NT2/D1 (cell line): ENCODE measurements around the gene COIL.

Experiments used
- DNase-seq: peaks from one replicate; pipeline ENCODE4 v3.0.0-alpha.2; 2011; ENCODE audit warnings: low read depth, low spot score
- H3K27me3 ChIP-seq: 2 replicates; pipeline ENCODE4 v1.6.0; 2011; ENCODE audit warnings: mild to moderate bottlenecking; ENCODE audit not compliant: insufficient read length, insufficient read depth
- H3K36me3 ChIP-seq: 2 replicates; pipeline ENCODE4 v1.6.1; 2011; ENCODE audit warnings: mild to moderate bottlenecking, low read length, mixed read lengths; ENCODE audit not compliant: insufficient read depth, insufficient read length
- H3K4me1 ChIP-seq: 2 replicates; pipeline ENCODE4 v1.5.1; 2011; ENCODE audit not compliant: insufficient read depth, insufficient read length
- H3K4me3 ChIP-seq: 2 replicates; pipeline ENCODE4 v1.5.1; 2011; ENCODE audit warnings: low read depth; ENCODE audit not compliant: insufficient read length
- H3K9ac ChIP-seq: 2 replicates; pipeline ENCODE4 v1.6.0; 2011; ENCODE audit warnings: low read depth; ENCODE audit not compliant: insufficient read length
- H3K9me3 ChIP-seq: 2 replicates; pipeline ENCODE4 v1.5.1; 2011; ENCODE audit warnings: mild to moderate bottlenecking, low read length; ENCODE audit not compliant: insufficient read depth
- SUZ12 ChIP-seq: IDR thresholded peaks from 2 replicates; pipeline ENCODE4 v1.6.1; 2011; ENCODE audit not compliant: insufficient read length, insufficient read depth; ENCODE audit errors: extremely low read depth
- YY1 ChIP-seq: IDR thresholded peaks from 2 replicates; pipeline ENCODE4 v1.6.1; 2011; ENCODE audit not compliant: insufficient read length, insufficient read depth
- ZNF274 ChIP-seq: IDR thresholded peaks from 2 replicates; pipeline ENCODE4 v1.6.1; 2011; ENCODE audit warnings: mild to moderate bottlenecking, low read depth, low read length

COIL gene

GRCh38 chr17:56912105-56912999, 48.5 kb downstream of the COIL start:
- Histone ChIP-seq H3K9me3 (peaks cover 4% of the 10 kb centered on the region; the same call in 1 of the 2 replicates), H3K27me3 (peaks cover 49% of the 10 kb centered on the region), H3K9ac (peak overlapping the region; percentile 8), H3K4me3 (no peak overlapping the region), H3K4me1 (peaks cover 2% of the 10 kb centered on the region), H3K36me3 (peaks cover 6% of the 10 kb centered on the region)
- DNase-seq, result no peak
- TF ChIP-seq YY1 (no peak), SUZ12 (no peak), ZNF274 (no peak)

GRCh38 chr17:56910509-56911235, 50.2 kb downstream of the COIL start:
- H3K4me1 ChIP-seq, result peaks cover 2% of the 10 kb centered on the region
- no peak for DNase-seq
- H3K9ac ChIP-seq, result no peak overlapping the region
- no peak overlapping the region for H3K4me3 ChIP-seq
- peaks cover 35% of the 10 kb centered on the region for H3K27me3 ChIP-seq
- TF ChIP-seq SUZ12, result no peak
- no peak for TF ChIP-seq ZNF274
- no peak for TF ChIP-seq YY1
- peaks cover 14% of the 10 kb centered on the region for H3K36me3 ChIP-seq
- H3K9me3 ChIP-seq, result no peaks in the 10 kb centered on the region

- Histone ChIP-seq H3K36me3 (peaks cover 14% of the 10 kb centered on the region), H3K27me3 (peaks cover 28% of the 10 kb centered on the region), H3K9ac (no peak overlapping the region), H3K4me1 (peaks cover 2% of the 10 kb centered on the region), H3K4me3 (no peak overlapping the region), H3K9me3 (no peaks in the 10 kb centered on the region)
- no peak for TF ChIP-seq ZNF274
- TF ChIP-seq SUZ12, result no peak
- no peak for TF ChIP-seq YY1
- DNase-seq, result no peak
Observed at GRCh38 chr17:56909742-56910508, 50.9 kb downstream of the COIL start.

DNA sequence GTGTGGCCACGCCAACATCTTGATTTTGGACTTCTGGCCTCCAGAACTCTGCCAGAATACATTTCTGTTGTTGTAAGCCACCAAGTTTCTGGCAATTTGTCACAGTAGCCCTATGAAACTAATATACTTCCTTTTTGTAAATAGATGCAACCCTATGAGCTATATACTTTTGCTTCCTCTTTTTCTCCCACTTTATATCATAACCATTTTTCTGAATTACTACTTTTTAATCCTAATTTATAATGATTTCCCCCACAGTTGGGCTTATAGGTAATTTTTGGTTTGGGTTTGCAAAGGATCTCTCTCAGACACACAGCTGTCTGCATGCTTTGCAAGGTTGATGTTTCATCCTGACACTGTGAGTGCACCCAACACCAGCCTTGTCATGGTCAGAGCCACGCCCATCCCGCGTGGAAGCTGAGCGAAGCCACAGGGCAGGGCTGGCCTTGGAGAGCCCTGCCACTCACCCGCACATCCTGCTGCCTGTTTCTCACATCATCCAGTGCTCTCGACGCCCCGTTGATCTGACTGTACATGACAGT, 52.8 kb downstream of the COIL start:
- no peak for DNase-seq
- Histone ChIP-seq H3K36me3 (peaks cover 23% of the 10 kb centered on the region), H3K4me3 (no peak overlapping the region), H3K27me3 (peaks cover 10% of the 10 kb centered on the region), H3K9ac (no peak overlapping the region), H3K9me3 (no peaks in the 10 kb centered on the region), H3K4me1 (peaks cover 2% of the 10 kb centered on the region)
- no peak for TF ChIP-seq YY1
- TF ChIP-seq SUZ12, result no peak
- no peak for TF ChIP-seq ZNF274

GRCh38 chr17:56903560-56903959, 57.3 kb downstream of the COIL start:
- H3K4me1 ChIP-seq, result peaks cover 5% of the 10 kb centered on the region
- no peaks in the 10 kb centered on the region for H3K9me3 ChIP-seq
- H3K27me3 ChIP-seq, result no peaks in the 10 kb centered on the region
- no peak overlapping the region for H3K4me3 ChIP-seq
- H3K9ac ChIP-seq, result no peak overlapping the region
- DNase-seq, result no peak
- no peak for TF ChIP-seq SUZ12
- no peak for TF ChIP-seq ZNF274
- no peak for TF ChIP-seq YY1
- H3K36me3 ChIP-seq, result peaks cover 35% of the 10 kb centered on the region

DNA sequence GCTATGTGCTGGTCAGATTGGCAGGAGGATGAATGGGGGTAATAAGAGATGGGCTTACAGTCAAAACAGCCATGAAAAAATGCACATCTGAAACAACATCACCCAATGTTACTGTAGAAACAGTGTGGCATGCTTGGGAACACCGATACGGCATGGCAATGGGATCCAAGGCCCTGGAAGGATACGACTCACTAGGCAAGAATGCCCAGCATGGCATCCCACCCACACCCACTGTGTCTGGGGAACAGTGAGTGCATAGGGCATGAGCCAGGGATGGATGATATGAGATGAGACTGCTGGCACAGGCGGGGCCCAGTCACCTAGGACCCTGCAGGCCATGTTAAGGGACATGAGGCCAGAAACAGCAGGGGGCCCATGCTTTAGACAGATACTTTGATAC, 58.5 kb downstream of the COIL start:
- TF ChIP-seq YY1, result no peak
- no peak for TF ChIP-seq SUZ12
- TF ChIP-seq ZNF274, result no peak
- no peak for DNase-seq

More for the DNA sequence above, 58.5 kb downstream of the COIL start:
- peaks cover 5% of the 10 kb centered on the region for H3K4me1 ChIP-seq
- no peaks in the 10 kb centered on the region for H3K27me3 ChIP-seq
- H3K9me3 ChIP-seq, result no peaks in the 10 kb centered on the region
- peaks cover 33% of the 10 kb centered on the region for H3K36me3 ChIP-seq
- no peak overlapping the region for H3K4me3 ChIP-seq
- no peak overlapping the region for H3K9ac ChIP-seq
